Neural cell (in vitro differentiated cells): ENCODE data around the gene HOXC9. TPM values are rescaled to one million over a fixed set of nuclear protein-coding genes. Genes with fewer than 3 reads are reported as not detected.

Experiments used
- H2AFZ ChIP-seq: fragments of 200-600, 300-800 bp; sonication (generic), shearing (Covaris generic); 2 replicates; pipeline ENCODE4 v1.6.0; 2014; ENCODE audit warnings: low read depth, mild to moderate bottlenecking, antibody characterized with exemption, low read length, moderate library complexity
- H3F3A ChIP-seq: fragments of 200-600 bp; shearing (Covaris generic); 2 replicates; pipeline ENCODE4 v1.6.1; 2016; ENCODE audit warnings: mild to moderate bottlenecking, moderate library complexity, mixed read lengths, antibody characterized with exemption, low read length; ENCODE audit not compliant: insufficient read depth, poor library complexity, severe bottlenecking
- H3K27ac ChIP-seq: fragments of 200-600, 300-800 bp; sonication (generic), shearing (Covaris generic); 2 replicates; pipeline ENCODE4 v1.5.1; 2014; ENCODE audit warnings: mild to moderate bottlenecking, low read length, moderate library complexity
- H3K27me3 ChIP-seq: fragments of 300-800, 200-600 bp; sonication (generic), shearing (Covaris generic); 2 replicates; pipeline ENCODE4 v1.6.0; 2014; ENCODE audit warnings: mild to moderate bottlenecking, low read depth, low read length, moderate library complexity; ENCODE audit not compliant: insufficient read depth
- H3K36me3 ChIP-seq: fragments of 300-800, 200-600 bp; sonication (generic), shearing (Covaris generic); 2 replicates; pipeline ENCODE4 v1.5.1; 2014; ENCODE audit warnings: mild to moderate bottlenecking, antibody characterized with exemption, low read length, moderate library complexity; ENCODE audit not compliant: insufficient read depth
- H3K4me2 ChIP-seq: fragments of 300-800, 200-600 bp; sonication (generic), shearing (Covaris generic); 2 replicates; pipeline ENCODE4 v1.6.0; 2014; ENCODE audit warnings: mild to moderate bottlenecking, low read length
- H3K4me3 ChIP-seq: fragments of 300-800, 200-600 bp; sonication (generic), shearing (Covaris generic); 2 replicates; pipeline ENCODE4 v1.5.1; 2014; ENCODE audit warnings: mild to moderate bottlenecking, low read length, moderate library complexity
- H3K79me2 ChIP-seq: fragments of 200-600 bp; shearing (Covaris generic); replicated peaks from 2 replicates; pipeline ENCODE4 v1.6.0; 2014; ENCODE audit warnings: mild to moderate bottlenecking, low read length, moderate library complexity; ENCODE audit not compliant: insufficient read depth
- H3K9ac ChIP-seq: fragments of 300-800, 200-600 bp; sonication (generic), shearing (Covaris generic); 2 replicates; pipeline ENCODE4 v1.6.1; 2016; ENCODE audit warnings: mild to moderate bottlenecking, low read length, mixed read lengths
- H3K9me2 ChIP-seq: fragments of 200-600 bp; shearing (Covaris generic); 2 replicates; pipeline ENCODE4 v1.6.1; 2016; ENCODE audit warnings: mild to moderate bottlenecking, low read length, mixed read lengths; ENCODE audit not compliant: insufficient read depth
- H3K9me3 ChIP-seq: fragments of 200-600, 300-800 bp; sonication (generic), shearing (Covaris generic); 2 replicates; pipeline ENCODE4 v1.6.1; 2016; ENCODE audit warnings: mild to moderate bottlenecking, mixed run types, low read length, moderate library complexity, mixed read lengths
- H4K20me1 ChIP-seq: fragments of 200-600 bp; shearing (Covaris generic); 2 replicates; pipeline ENCODE4 v1.6.1; 2016; ENCODE audit warnings: mild to moderate bottlenecking, mixed run types; ENCODE audit not compliant: insufficient read depth
- EP300 ChIP-seq: fragments of 450-650 bp; conservative IDR thresholded peaks from 2 replicates; pipeline ENCODE4 v1.6.1; 2014; ENCODE audit warnings: antibody characterized with exemption, mild to moderate bottlenecking, moderate library complexity; ENCODE audit not compliant: poor library complexity, severe bottlenecking
- EZH2 ChIP-seq: fragments of 200-600, 300-800 bp; shearing (Covaris generic), sonication (generic); IDR thresholded peaks from 2 replicates; pipeline ENCODE4 v1.6.1; 2014; ENCODE audit warnings: antibody characterized with exemption, low read length, borderline replicate concordance, mild to moderate bottlenecking; ENCODE audit not compliant: insufficient read depth, poor library complexity, severe bottlenecking
- MXI1 ChIP-seq: fragments of 450-650 bp; conservative IDR thresholded peaks from 2 replicates; pipeline ENCODE4 v1.6.1; 2014; ENCODE audit warnings: antibody characterized with exemption, mild to moderate bottlenecking; ENCODE audit not compliant: poor library complexity, severe bottlenecking
- POLR2AphosphoS5 ChIP-seq: IDR thresholded peaks from 2 replicates; pipeline ENCODE4 v1.6.1; 2012
- RAD21 ChIP-seq: fragments of 450-650 bp; conservative IDR thresholded peaks from 2 replicates; pipeline ENCODE4 v1.6.1; 2014; ENCODE audit warnings: antibody characterized with exemption, mild to moderate bottlenecking, moderate library complexity
- SMC3 ChIP-seq: fragments of 450-650 bp; conservative IDR thresholded peaks from 2 replicates; pipeline ENCODE4 v1.6.1; 2014; ENCODE audit warnings: antibody characterized with exemption, mild to moderate bottlenecking, moderate library complexity; ENCODE audit not compliant: poor library complexity
- TAF1 ChIP-seq: IDR thresholded peaks from 2 replicates; pipeline ENCODE4 v1.6.1; 2012; ENCODE audit warnings: low read depth
- polyA plus RNA-seq: library from polyadenylated mRNA; depleted of rRNA; stranded (reverse); fragments of >200 nt; gene quantifications from 2 replicates; pipeline ENCODE4 v1.2.3, GENCODE V29; 2014
- TF ChIP-seq, protein P1 (sequence below): fragments of 450-650 bp; IDR thresholded peaks from 2 replicates; pipeline ENCODE4 v1.5.1; 2014; ENCODE audit warnings: antibody characterized with exemption, mild to moderate bottlenecking, moderate library complexity; ENCODE audit not compliant: poor library complexity, severe bottlenecking
- TF ChIP-seq, protein P2 (sequence below): IDR thresholded peaks from 2 replicates; pipeline ENCODE4 v1.6.1; 2012; ENCODE audit warnings: borderline replicate concordance

The HOXC9 gene
- polyA plus RNA-seq, 1 donor from 2014 or later: not detected

- no peak overlapping the region for H2AFZ ChIP-seq
- TF ChIP-seq MXI1: no peak
- no peak for TF ChIP-seq SMC3
- TF ChIP-seq EP300: no peak
- TF ChIP-seq RAD21: no peak
- no peak for TF ChIP-seq POLR2AphosphoS5
- TF ChIP-seq, protein P1, sequence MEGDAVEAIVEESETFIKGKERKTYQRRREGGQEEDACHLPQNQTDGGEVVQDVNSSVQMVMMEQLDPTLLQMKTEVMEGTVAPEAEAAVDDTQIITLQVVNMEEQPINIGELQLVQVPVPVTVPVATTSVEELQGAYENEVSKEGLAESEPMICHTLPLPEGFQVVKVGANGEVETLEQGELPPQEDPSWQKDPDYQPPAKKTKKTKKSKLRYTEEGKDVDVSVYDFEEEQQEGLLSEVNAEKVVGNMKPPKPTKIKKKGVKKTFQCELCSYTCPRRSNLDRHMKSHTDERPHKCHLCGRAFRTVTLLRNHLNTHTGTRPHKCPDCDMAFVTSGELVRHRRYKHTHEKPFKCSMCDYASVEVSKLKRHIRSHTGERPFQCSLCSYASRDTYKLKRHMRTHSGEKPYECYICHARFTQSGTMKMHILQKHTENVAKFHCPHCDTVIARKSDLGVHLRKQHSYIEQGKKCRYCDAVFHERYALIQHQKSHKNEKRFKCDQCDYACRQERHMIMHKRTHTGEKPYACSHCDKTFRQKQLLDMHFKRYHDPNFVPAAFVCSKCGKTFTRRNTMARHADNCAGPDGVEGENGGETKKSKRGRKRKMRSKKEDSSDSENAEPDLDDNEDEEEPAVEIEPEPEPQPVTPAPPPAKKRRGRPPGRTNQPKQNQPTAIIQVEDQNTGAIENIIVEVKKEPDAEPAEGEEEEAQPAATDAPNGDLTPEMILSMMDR: no peak
- TF ChIP-seq EZH2: no peak
- TF ChIP-seq TAF1: no peak
- TF ChIP-seq, protein P2, sequence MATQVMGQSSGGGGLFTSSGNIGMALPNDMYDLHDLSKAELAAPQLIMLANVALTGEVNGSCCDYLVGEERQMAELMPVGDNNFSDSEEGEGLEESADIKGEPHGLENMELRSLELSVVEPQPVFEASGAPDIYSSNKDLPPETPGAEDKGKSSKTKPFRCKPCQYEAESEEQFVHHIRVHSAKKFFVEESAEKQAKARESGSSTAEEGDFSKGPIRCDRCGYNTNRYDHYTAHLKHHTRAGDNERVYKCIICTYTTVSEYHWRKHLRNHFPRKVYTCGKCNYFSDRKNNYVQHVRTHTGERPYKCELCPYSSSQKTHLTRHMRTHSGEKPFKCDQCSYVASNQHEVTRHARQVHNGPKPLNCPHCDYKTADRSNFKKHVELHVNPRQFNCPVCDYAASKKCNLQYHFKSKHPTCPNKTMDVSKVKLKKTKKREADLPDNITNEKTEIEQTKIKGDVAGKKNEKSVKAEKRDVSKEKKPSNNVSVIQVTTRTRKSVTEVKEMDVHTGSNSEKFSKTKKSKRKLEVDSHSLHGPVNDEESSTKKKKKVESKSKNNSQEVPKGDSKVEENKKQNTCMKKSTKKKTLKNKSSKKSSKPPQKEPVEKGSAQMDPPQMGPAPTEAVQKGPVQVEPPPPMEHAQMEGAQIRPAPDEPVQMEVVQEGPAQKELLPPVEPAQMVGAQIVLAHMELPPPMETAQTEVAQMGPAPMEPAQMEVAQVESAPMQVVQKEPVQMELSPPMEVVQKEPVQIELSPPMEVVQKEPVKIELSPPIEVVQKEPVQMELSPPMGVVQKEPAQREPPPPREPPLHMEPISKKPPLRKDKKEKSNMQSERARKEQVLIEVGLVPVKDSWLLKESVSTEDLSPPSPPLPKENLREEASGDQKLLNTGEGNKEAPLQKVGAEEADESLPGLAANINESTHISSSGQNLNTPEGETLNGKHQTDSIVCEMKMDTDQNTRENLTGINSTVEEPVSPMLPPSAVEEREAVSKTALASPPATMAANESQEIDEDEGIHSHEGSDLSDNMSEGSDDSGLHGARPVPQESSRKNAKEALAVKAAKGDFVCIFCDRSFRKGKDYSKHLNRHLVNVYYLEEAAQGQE: no peak
- no peaks in the 10 kb centered on the region for H3F3A ChIP-seq
- H4K20me1 ChIP-seq: no peaks in the 10 kb centered on the region
- H3K79me2 ChIP-seq: no peaks in the 10 kb centered on the region
- peak overlapping the region; percentile 62 for H3K4me3 ChIP-seq
- no peaks in the 10 kb centered on the region for H3K9me2 ChIP-seq
- H3K9ac ChIP-seq: no peak overlapping the region
- H3K9me3 ChIP-seq: no peaks in the 10 kb centered on the region
- H3K27ac ChIP-seq: no peak overlapping the region
- H3K27me3 ChIP-seq: peaks cover 98% of the 10 kb centered on the region
- no peak overlapping the region for H3K4me2 ChIP-seq
- H3K36me3 ChIP-seq: no peaks in the 10 kb centered on the region
These were observed 18.0 kb downstream of the HOXC9 start for GRCh38 chr12:54017878-54018467.

GRCh38 chr12:54018468-54018984, 18.6 kb downstream of the HOXC9 start:
- Histone ChIP-seq H3K4me3 (peak overlapping the region; percentile 62), H4K20me1 (no peaks in the 10 kb centered on the region), H3K9me3 (no peaks in the 10 kb centered on the region), H2AFZ (no peak overlapping the region), H3F3A (no peaks in the 10 kb centered on the region), H3K27me3 (peaks cover 98% of the 10 kb centered on the region), H3K36me3 (no peaks in the 10 kb centered on the region), H3K27ac (no peak overlapping the region), H3K4me2 (no peak overlapping the region), H3K9ac (no peak overlapping the region), H3K9me2 (no peaks in the 10 kb centered on the region), H3K79me2 (no peaks in the 10 kb centered on the region)
- TF ChIP-seq MXI1: no peak
- TF ChIP-seq RAD21: no peak
- TF ChIP-seq POLR2AphosphoS5: peak; percentile 27
